ENCODE results near the gene JAZF1.
"Not testable (repeated sequence)": the region's sequence is repeated elsewhere in the genome, so short reads cannot be mapped to it uniquely, and the experiment has no call there.

The JAZF1 gene

DNA sequence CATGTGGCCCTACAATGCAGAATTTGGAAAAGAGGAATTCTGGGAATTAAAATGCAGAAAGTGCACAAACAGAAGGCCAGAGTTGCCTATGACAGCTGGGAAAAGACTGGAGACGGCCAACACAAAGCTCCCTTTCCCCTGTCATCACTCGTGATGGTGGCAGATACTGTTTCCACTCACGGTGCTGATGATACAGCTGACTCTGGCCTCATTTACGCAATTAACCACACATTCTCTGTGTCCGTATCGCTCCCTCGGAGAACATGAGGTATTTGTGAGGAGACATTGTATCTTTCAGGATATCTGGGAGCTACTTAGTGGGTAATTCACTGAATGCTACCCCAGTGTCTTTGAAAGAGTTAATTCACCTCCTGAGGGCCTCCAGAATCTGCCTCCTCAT is 267.8 kb downstream of the JAZF1 start:
- no peak for DNase-seq (ENCODE audit: low spot score)

DNA sequence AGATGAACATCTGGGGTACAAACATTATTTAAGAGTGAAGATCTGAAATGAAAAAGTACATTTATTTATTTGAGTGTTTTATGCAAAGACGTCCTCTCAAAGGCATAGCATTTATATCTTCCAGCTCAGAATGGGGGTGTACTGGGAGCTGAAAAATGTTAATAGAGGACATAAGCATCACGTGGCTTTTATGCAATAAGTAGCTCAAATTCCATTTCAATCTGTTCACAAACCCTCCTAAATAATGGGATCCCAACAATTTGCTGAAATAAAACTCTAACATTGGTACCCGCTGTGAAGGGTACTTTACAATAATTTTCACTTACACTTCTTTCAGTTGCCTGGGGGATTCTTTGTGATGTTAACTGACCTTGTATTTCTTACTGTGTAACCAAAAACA is 268.7 kb downstream of the JAZF1 start:
- DNase-seq (ENCODE audit: low spot score) = no peak

DNA sequence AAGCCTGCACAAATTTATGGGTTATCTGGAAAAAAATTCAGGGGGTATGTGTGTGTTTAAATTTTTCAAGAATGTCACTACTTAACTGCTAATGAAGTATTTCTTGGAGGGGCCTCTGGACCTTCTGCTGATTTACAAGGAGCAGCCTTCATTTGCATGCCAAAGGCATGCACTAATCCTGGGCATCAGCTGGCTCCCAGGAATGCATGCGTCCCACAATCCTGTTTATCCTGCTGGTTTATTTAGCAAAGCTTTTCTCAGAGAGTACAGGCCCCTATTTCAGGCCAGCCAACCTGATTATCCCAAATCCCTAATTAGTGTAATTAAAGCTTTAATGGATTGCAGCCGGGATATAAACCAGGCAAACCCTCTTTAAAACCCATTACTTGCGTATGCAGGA is 270.3 kb downstream of the JAZF1 start:
- DNase-seq (ENCODE audit: low spot score) = no peak

DNA sequence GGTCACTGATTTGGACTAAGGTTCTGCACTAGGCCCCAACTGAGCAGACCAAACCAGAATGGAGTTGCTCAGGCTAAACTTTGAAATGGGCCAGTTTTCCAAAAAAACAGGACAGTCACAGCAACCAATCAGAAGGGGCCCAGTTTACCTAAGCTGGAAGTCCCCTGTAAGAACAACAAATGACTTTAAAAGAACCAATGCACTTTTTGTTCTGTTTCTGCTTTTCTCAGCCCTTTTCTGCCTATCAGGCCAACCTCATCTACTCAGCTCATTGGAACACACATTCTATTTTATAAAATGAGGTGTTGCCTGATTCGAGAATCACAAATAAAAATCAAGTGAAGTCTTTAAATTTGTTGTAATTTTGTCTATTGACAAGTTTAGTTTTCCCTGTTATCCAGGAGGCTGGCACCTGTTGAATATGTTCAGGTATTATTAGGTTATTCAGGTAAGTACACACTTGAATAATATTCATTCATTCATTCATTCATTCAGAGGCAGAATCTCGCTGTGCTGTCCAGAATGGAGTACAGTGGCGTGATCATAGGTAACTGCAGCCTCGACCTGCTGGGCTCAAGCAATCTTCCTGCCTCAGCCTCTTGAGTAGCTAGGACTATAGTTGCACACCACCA is 271.9 kb downstream of the JAZF1 start:
- no peak for DNase-seq (ENCODE audit: low spot score)

DNA sequence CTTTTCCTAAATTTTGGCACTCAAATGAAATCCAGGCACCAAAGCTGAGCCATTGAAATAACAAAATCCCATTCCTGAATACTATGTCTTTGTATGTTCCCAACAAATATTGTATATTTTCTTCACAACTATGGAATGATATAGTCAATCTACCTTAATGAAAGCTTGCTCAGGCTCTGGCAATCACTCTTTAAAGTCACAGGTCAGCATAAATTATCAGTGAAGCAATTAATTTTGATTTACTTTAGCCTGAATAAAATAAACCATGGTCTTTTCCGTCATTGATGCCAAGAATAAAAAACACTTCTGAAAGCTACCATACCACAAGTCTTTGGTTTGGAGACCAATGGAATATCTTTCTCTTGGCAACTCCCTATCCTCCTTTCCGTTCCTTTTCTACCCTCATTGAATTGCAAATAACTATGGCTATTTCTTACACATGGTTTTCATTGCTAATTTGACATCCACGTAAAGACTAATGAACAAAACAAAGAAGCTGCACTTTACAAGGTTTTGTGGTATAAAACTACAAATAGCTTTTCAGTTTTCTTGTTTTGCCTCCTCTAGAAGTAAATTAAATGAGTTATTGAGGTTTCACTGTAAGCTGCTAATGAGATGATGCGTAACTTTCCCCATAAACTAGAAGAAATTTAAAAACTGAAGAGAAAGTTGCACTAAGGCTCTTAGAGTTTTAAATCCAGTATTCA is 274.1 kb downstream of the JAZF1 start:
- DNase-seq (ENCODE audit: low spot score) = no peak

DNA sequence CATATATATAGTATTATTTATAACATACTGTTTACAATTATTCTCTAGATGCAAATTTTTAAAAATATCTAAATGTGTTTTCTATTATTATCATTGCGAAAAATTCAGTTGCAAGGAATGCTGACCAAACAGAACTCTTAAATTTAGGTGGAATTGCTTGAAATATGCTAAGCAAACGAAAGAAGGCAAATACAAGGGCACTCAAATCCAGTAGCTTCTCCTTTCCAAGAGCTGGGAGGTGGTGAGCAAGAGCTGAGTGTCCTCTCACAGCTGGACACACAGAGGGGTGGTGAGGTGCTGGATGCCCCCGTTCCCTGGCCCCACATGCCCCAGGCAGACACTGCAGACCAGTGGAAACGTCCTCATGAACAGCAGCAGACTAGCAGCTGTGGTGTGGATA is 274.6 kb downstream of the JAZF1 start:
- no peak for DNase-seq (ENCODE audit: low spot score)

DNA sequence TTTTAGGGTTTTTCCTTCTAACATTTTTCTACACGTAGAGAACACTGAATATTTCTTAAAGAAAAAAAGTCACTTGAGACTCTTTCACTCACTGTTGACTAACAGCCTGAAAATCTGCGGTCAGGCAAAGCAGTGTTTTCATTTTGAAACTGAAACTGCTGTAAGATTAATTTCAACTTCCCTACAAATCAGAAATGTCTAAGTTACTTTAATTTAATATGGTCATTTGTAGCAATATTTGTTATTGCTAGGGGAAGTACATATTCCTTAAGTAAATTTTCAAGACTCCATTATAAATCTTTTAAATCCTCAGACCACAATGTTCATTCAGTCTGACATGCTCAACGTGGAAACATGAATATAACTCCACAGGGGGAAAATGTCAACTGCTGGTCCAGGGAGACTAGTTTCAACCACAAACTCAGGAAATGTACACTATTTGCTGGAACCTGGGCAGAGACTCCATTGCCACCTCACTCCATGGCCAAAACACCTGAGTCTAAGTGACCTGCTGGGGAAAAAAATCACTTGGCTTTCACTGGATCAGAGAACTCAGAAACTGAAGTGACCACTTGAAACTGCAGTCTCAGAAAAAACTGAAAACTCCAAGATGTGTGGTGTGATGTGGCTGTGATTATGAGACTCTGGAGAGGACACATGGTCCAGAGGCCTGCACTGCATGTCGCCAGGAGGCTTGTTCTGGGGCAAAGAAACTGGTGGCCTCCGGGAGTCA is 279.4 kb downstream of the JAZF1 start:
- peak; percentile 25 for DNase-seq (ENCODE audit: low spot score)

DNA sequence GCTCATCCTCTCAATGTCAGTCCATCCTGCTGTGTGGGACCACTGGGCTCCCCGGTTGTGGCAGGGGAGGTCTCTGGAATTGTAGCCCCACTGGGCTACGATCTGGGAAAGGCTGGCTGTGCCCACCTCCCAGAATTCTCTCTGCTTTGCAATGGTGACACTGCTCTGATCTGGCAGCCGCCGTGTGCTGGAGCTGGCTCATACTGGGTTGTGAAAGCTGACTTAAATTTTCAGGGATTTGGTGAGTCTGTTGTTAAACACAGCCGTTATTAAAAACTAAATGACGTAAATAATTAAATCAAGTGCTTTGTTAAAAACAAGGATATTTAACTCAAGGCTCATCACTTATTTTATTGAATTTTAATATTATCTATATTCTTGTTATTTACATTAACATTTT is 280.6 kb downstream of the JAZF1 start:
- DNase-seq (ENCODE audit: low spot score) = no peak

DNA sequence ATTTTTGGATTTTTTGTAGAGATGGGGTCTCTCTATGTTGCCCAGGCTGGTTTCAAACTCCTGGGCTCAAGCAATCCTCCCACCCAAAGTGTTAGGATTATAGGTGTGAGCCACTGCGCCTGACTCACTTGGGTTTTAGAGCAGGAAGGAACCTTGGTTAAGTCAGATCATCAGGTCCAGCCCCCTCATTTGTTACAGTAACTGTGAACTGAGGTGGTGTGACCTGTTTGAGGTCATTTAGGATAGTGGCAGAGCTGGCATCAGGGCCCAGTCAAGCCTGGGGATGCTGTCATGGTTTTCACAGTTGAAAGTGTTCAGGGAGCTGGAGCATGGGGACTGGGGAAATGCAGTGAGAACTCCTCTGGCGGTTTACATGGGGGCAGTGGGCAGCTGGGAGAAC is 281.0 kb downstream of the JAZF1 start:
- DNase-seq (ENCODE audit: low spot score) = no peak

DNA sequence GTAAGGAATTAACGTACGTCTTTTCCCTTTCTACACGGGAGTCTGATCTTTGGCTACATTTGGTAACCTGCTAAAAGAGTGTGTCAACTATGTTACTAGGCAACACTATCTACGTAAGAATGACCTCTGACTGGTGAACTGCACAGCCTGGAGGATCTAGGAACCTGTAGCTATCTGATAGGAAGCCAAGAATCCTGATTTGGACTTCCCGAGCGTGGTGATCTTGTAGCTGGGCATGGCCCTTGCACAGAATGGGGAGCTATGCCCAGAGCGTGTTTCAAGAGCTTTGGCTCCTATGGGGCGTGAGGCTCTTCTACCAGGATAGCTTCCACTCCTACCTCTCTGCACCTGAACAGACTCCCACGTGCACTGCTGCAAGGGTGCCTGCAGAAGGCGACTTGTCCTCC is 283.2 kb downstream of the JAZF1 start:
- no peak for DNase-seq (ENCODE audit: low spot score)

DNA sequence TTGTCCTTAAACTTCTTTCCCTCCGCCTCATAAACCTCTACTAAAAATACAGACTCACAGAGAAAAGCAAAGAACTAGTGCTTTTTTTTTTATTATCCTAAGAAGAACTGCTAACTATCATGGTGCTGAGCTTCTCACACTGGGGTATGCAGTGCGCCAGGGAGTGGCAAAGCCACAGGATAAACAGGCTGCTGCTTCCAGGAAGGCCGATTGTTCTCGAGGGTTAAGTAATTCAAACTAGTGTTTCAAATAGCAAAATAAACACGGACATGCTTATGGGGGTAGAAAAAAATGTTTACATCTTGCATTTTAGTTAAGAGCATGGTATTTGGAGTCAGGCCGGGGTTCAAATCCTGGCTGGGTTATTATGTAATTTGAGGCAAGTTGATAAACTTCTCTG is 283.6 kb downstream of the JAZF1 start:
- DNase-seq (ENCODE audit: low spot score) = no peak

DNA sequence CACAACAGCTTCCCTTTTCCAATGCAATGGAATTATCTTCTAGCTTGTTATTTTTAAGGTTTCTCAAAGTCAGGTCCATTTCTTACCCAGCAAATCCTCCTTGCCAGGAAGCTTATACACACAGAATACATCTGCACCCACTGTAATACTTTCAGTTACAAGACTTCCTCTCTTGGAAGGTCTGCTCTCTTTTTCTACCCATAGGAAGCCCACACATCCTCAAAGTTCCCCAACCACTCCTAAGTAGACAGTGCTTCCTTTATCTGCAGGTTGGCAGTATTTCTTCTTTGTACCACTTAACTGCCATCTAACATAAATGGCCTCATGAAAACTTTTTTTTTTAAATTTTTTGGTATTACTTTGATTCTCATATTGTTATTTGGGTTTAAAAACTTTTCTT is 285.0 kb downstream of the JAZF1 start:
- DNase-seq (ENCODE audit: low spot score) = no peak

DNA sequence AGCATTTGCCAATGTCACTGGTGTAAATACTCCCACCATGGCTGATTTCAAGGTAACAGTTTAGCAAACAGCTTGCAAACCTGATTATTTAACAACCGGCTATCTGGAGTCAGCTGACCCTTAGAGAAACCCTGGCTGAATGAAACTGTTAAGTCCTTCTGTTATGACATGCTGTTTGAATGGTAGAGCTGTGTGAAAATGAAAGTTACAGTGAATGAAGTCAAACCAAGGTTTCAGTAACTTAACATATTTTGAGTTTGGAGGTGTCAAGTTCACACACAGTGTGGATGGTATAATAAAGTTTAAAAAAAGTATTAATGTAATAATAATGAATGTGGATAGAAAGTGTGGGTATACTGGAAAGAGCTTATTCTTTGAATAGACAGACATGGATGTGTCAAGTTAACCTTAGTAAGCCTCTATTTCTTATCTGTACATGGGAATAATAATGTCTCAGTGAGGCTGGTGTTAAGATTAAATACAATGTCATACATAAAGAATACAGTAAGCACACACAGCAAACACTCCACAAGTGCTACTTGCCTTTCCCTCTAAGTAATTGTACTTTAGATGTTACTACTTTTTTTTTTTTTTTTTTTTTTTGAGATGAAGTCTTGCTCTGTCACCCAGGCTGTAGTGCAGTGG is 290.3 kb downstream of the JAZF1 start:
- DNase-seq (ENCODE audit: low spot score) = no peak

DNA sequence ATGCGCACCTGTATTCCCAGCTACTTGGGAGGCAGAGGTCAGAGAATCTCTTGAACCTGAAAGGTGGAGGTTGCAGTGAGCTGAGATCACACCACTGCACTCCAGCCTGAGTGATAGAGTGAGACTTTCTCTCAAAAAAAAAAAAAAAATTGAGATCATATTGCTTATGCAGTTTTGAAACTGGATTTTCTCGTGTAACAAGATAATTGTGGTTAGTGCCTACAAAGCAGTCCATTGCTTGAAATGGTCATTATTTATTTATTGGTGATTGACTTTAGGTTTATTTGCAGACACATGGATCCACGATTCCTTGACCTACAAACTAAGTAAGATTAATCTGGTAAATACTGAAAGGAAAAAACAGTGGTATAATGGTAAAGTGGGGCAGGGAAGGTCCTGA is 290.8 kb downstream of the JAZF1 start:
- no peak for DNase-seq (ENCODE audit: low spot score)

DNA sequence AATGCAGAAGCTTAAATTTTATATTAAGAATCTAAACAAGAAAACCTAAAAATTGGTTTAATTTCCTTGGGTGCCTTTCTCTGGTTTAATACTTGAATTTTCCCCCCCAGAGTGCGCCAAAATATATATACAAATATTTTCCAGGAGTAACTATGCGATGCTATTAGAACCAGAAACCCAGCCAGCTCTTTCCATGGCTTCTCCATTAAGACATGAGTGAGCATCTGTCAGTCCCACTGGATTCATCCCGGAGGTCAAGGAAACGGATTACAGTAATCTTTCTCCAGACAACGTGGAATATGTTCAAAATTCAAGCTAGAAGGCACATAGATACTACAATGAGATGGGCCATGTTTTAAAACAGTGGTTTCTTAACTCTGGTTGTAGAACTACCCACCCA is 291.9 kb downstream of the JAZF1 start:
- no peak for DNase-seq (ENCODE audit: low spot score)

DNA sequence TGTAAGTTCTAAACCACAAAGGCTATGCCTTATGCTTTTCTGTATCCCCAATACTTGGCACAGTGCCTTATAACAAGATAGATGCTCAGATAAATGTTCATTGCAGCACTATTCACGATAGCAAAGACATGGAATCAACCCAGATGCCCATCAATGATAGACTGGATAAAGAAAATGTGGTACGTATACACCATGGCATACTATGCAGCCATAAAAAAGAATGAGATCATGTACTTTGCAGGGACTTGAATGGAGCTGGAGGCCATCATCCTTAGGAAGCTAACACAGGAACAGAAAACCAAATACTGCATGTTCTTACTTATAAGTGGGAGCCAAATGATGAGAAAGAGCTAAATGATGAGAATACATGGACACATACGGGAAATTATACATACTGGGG is 293.9 kb downstream of the JAZF1 start:
- DNase-seq (ENCODE audit: low spot score) = not testable (repeated sequence)

DNA sequence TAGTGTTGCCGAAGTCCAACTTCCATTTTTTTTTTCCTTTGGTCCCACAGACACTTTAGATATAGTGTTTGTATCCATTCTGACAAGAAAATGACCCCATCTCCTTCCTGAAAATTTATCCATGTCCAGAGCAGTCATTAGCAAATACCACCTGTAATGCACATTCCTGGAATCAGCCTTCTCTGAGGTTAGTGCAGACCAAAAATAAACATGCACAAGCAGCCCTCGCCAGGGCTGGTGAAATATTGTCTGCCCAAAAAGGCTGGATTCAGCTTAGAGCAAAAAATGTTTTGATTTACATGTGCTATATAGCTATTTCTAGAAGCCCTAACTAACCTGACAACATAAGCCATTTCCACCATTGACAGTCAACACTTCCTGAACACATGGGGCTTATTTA is 294.9 kb downstream of the JAZF1 start:
- no peak for DNase-seq (ENCODE audit: low spot score)

DNA sequence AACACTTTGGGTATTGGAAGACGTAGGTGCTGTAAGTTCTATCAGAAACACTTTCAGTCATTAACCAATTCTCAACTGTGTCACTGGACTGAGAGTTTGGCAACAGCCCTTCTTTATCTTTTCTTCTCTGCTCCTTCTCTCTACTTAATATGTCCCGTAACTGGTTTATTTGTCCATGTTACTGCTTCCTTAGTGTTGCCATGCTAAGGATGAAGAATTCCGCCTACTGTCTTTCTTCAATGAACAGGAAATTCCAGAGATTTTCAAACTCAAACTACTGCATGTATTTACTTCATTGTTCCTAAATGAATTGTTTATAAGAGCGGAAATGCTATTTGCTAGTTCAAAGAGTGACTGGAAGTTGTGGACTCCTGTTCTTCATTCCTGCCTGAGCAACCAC is 296.9 kb downstream of the JAZF1 start:
- DNase-seq (ENCODE audit: low spot score) = no peak

DNA sequence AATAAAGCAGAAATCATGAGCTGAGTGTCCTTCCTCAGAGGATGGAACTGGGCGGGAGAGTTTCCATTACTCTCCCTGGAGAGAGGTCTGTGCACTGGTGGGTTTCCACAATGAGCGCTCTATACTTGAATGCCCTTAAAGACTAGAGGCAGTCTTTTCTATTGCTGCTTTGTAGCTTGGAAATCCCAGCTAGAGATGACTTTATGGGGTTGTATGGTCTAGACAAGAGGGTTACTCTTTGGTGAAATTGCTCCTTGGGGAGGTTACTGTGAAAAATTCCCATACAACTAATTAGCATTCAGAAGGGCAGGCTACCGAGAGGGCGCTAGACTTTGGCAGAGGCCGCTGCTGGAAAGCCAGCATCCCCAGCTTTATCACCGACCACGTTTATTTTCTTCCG is 303.8 kb downstream of the JAZF1 start:
- DNase-seq (ENCODE audit: low spot score) = no peak

DNA sequence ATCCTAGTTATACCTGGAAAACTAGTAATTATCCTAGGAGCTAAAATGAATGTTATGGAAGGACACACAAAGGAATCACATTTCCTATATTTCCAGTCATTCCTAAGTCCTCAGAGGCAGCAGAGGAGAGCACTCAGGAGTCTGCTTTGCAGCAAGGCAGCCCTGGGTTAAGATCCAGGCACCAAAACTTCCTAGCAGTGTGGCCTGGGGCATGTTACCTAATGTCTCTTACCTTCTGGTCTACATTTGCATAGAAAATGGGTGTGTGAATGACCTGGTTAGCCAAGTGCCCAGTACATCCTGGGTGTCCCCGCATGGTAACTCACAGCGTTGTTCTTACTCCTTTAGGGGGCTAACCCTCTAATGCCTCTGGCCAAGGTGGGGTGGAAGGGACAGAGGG is 304.8 kb downstream of the JAZF1 start:
- DNase-seq (ENCODE audit: low spot score) = no peak

DNA sequence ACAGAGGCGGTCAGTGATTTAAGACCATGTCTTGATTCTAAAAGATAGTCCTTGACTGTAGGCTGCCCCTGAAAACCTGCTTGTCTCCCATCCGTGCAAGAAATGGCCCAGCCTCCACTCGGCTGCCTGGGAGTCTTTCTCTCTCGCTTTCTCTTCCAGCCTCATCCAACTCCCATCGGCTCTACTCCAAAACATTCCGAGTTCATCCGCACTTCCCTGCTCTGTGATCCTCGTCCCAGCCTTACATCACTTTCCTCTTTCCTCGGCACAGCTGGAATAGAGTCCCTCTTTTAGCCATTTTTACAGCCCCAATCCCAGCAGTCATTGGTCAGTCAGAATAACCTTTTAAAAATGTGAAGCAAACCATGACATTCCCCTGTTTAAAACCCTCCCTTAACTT is 305.5 kb downstream of the JAZF1 start:
- DNase-seq (ENCODE audit: low spot score) = no peak

DNA sequence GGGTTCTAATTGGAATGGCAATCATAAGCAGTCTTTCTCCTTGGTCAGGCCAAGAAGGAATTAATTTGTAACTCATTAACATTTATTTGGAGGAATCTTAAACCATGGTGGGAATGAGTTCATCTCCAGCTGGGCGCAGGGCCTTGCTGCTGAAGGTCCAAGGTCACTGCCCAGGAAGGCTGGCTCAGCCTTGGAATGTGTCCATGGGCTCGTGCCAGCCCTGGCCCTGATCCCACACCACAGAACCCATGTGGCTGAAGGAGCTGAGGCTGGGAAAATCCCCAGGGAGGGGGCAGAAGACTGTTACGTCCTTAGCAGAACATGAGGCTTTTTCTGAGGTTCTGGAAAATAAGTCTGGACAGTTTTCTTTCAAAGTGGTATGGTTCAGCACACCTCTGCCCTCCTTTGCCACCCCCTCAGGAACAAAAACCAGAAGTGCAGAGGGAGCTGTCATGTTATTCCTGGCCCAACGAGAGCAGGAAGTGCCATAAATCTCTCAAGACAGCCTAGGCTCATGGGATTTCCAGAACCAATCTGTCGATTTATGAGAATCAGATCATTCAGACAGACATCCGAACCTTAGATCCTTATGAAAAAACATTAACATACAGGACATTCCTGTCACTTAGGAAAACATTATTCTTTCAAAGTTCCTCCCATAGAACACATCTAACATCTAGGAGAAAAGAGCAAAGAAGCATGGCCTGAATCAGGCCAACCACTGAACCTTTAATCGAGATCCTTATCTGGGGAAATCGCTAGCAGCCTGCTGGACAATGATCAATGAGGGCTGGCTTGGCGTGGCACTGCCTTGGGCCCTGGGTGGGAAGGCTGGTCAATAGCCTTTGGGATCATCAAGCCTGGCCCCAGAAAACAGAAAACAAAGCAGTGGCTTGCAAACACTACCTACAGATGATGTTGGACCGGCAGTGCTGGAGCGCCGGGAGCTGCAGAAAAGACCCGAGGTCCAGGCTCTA is 306.3 kb downstream of the JAZF1 start:
- DNase-seq (ENCODE audit: low spot score) = no peak
